ENCODE data around the gene ACOT11. TPM values are rescaled to one million over a fixed set of nuclear protein-coding genes. Genes with fewer than 3 reads are reported as not detected.

ACOT11 gene
- polyA plus RNA-seq, 6 donors from 2014 or later = not detected

DNA sequence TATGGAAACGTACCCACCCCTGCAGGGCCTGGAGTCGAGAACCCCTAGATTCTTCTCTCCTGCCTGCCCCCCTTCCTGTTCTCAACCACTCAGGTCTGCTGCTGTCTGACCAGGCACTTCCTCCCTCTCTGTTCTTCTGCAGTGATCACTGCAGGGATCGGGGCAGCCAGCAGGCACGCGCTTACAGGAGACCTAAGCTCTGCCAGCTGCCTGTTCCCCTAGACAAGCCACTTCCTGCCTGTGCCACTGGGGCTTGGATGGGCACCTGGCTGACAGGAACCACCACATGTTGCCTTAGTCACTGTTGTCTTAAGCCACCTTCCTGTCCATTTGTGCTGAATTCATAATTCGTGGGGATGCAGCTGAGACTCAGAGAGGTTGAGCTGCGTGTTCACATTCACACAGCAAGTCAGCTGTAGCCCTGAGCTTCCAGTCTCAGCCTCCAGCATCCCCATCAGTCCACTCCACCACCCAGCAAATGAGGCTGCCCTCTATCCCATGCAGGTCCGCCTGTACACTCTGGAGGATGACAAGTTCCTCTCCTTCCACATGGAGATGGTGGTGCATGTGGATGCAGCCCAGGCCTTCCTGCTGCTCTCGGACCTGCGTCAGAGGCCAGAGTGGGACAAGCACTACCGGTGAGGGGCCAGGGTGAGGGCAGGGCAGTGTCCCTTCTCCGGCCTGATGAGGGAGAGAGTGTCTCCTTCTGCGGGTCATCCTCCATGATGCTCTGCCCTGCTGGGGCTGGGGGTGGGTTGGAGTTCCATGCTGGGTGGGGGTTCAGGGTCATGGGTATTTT, 56.7 kb downstream of the ACOT11 start:
- Mint-ChIP-seq H3K4me1 (peaks cover 7 to 13% (median 8%) of the 10 kb centered on the region in 3 donors), H3K9me3 (no peaks in the 10 kb centered on the region), H3K27ac (peak overlapping the region in 2 of 6 donors; percentile 21 to 45), H3K36me3 (no peaks in the 10 kb centered on the region), H3K27me3 (peaks cover 0 to 6% (median 0%) of the 10 kb centered on the region in 3 donors), H3K4me3 (no peak overlapping the region)
- no peak for DNase-seq
- no peak for ATAC-seq (ENCODE audit: low read depth in 2 of 2)

DNA sequence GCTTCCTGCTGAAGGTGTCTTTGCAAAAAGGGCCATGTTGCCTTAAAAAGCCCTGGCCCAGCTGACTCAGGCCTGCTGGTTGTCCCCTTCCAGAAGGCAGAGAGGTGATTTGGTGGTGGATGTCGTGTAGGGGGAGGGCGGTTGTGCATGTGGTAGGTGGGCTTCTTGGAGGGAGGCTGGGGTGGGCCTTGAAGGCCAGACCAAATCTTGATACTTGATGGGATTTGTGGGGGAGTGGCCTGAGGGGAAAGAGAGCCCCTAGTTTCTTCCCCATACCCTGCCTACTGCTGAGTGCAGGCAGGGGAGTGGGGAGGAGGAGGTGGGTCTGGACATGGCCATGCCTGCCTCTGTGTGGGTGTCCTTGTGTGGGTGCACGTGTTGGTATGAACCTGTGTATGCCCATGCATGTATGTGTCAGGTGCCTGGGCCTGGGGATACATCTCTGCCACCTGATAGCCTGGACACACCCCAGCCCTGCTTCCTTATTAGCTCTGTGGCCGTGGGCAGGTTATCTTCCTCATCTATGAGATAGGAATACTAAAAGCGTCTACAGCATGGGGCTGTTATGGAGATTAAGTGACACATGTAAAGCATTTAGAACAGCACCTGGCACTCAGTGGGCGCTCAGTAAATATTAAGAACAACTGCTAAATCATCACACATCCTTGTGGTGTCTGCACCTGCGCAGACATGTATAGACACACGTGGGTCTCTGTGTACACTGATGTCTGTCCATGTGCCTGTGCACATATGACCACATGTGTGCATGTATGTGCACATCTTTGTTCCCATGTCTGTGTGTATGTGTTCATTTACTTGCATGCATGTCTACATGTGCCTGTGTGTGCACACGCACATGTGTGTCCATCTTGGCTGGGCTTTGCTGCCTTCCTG, 58.3 kb downstream of the ACOT11 start:
- Mint-ChIP-seq H3K27me3 (peaks cover 0 to 6% (median 0%) of the 10 kb centered on the region in 3 donors), H3K4me1 (peaks cover 7 to 13% (median 8%) of the 10 kb centered on the region in 3 donors), H3K4me3 (no peak overlapping the region), H3K9me3 (no peaks in the 10 kb centered on the region), H3K36me3 (no peaks in the 10 kb centered on the region), H3K27ac (peak overlapping the region in 1 of 6 donors; percentile 57)
- no peak for DNase-seq
- ATAC-seq (ENCODE audit: low read depth in 2 of 2) = no peak

DNA sequence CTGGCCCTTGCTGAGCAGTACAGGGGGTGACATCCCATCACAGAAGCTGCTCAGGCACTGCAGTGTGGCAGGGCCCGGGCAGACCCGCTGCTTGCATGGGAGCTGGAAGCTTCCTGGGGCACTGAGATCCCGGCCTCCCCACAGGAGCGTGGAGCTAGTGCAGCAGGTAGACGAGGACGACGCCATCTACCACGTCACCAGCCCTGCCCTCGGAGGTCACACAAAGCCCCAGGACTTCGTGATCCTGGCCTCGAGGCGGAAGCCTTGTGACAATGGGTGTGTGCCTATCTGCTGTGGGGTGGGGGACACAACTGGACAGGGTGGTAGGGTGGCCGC, 58.9 kb downstream of the ACOT11 start:
- Mint-ChIP-seq H3K27ac (no peak overlapping the region), H3K4me3 (no peak overlapping the region), H3K9me3 (no peaks in the 10 kb centered on the region), H3K4me1 (peaks cover 7 to 13% (median 8%) of the 10 kb centered on the region in 3 donors), H3K27me3 (peaks cover 0 to 6% (median 0%) of the 10 kb centered on the region in 3 donors), H3K36me3 (no peaks in the 10 kb centered on the region)
- DNase-seq = no peak
- no peak for ATAC-seq (ENCODE audit: low read depth in 2 of 2)

DNA sequence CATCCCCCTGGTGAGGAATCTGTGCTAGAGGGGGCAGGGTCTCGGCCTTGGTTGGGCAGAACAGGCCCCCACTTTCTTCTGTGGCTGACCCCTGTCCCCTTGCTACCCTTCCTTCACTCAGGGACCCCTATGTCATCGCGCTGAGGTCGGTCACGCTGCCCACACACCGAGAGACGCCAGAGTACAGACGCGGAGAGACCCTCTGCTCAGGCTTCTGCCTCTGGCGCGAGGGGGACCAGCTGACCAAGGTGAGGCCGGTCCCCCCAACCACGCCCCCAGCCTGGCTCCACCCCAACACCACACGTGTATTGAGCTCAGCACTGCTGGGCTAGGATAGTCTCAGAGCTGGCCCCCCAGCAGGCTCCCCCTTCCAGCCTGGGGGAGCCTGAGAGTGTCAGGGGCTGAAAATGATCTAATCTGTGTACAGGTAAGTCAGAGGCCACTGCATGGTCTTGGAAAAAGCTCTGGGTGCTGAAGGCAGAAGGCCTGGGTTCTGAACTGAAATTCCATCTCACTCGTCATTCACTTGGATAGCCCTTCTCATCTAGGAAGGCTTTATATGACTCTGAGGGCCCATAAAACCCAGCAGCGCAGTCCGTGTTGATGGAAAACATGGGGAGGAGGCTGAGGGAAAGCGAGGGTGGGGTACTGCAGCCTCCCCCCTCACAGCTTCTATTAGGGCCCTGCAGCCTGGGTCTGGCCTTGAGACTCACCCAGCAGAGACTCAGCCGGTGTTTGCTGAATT, 60.0 kb downstream of the ACOT11 start:
- H3K36me3 Mint-ChIP-seq = no peaks in the 10 kb centered on the region
- no peak overlapping the region for H3K4me3 Mint-ChIP-seq
- no peak for ATAC-seq (ENCODE audit: low read depth in 2 of 2)
- no peaks in the 10 kb centered on the region for H3K9me3 Mint-ChIP-seq
- H3K27me3 Mint-ChIP-seq = peaks cover 0 to 6% (median 0%) of the 10 kb centered on the region in 3 donors
- no peak for DNase-seq
- H3K27ac Mint-ChIP-seq = peak overlapping the region in 1 of 6 donors; percentile 66
- H3K4me1 Mint-ChIP-seq = peaks cover 7 to 13% (median 8%) of the 10 kb centered on the region in 3 donors

DNA sequence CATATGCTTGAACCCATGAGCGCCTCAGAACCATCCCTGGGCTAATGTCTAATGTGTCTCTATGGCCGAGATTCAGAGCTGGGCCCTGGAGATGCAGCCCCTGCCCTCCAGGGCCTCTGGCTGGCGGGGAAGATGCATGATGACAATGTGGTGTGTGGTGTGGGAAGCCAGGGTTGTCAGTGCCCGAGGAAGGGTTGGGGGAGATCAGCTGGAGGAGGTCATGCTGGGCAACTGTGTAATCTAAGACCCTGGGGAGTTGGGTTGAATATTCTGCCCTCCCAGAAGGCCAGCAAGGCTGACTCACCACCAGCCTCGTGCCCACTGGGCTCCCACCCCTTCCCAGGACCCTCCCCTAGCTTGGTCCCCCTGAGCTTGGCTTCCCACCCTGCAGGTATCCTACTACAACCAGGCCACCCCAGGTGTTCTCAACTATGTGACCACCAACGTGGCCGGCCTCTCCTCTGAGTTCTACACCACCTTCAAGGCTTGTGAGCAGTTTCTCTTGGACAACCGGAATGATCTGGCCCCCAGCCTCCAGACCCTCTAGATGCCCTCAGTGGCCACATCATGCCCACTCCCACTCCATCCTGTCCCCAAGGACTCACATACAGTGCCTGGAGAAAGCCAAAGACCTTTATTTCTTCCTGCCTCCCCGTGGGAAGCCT, 60.7 kb downstream of the ACOT11 start:
- Mint-ChIP-seq H3K36me3 (no peaks in the 10 kb centered on the region), H3K9me3 (no peaks in the 10 kb centered on the region), H3K27me3 (peaks cover 0 to 6% (median 0%) of the 10 kb centered on the region in 3 donors), H3K4me1 (peaks cover 7 to 13% (median 8%) of the 10 kb centered on the region in 3 donors), H3K4me3 (no peak overlapping the region), H3K27ac (no peak overlapping the region)
- ATAC-seq (ENCODE audit: low read depth in 2 of 2) (no peak), DNase-seq (no peak)

DNA sequence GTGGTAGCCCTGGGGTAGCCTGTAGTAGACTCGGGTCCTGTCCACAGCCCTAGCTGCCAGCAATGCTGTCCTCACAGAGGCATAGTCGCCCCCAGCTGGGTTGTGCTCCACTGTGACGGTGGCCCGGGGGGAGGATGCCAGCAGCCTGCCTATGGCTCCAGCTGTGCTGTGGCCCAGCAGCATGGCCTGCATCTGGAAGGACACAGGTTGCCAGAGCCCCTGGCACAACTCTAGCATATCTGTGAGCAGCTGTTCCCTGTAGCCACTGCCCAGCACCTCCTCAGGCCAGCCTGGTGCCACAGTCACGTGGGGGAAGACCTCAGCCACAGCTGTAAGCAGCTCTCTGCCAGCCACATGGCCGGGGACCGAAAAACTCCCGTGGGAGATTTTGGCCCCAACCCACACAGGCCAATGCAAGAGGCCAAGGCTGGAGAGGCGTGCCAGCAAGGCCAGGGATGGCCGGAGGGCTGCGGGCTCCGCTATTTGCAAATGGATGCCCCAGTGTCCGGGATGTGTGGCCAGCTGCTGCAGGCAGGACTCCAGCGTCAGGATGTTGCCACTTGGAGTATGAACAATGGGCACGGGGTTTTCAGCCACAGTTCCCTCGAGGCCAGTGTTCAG, 61.4 kb downstream of the ACOT11 start:
- H3K36me3 Mint-ChIP-seq = no peaks in the 10 kb centered on the region
- H3K9me3 Mint-ChIP-seq = no peaks in the 10 kb centered on the region
- no peak overlapping the region for H3K27ac Mint-ChIP-seq

DNA sequence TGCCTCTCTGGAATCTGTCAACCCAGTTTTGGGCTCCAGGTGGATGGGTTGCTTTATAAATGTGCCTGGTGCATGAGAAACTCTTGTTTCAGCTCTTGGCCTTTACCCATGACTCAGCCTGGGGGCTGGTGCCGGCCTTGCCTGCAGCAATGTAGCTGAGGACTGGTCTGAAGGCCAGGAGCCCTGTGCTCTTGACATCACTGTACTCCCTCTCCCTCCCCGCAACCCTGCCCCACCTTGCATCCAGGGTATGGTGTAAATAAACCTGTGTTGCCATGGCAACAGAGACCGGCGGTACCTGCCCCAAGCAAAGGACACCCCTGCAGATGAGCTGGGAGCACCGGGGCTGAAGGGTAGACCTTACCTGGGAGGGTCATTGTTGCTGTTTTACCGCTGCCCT, 62.0 kb downstream of the ACOT11 start:
- no peak overlapping the region for H3K4me3 Mint-ChIP-seq
- H3K27me3 Mint-ChIP-seq = peaks cover 0 to 2% (median 0%) of the 10 kb centered on the region in 3 donors
- no peaks in the 10 kb centered on the region for H3K9me3 Mint-ChIP-seq
- H3K4me1 Mint-ChIP-seq = peaks cover 0 to 4% (median 0%) of the 10 kb centered on the region in 3 donors
- no peak for DNase-seq
- H3K27ac Mint-ChIP-seq = no peak overlapping the region
- no peaks in the 10 kb centered on the region for H3K36me3 Mint-ChIP-seq
- ATAC-seq (ENCODE audit: low read depth in 2 of 2) = no peak

More for the DNA sequence above, 61.4 kb downstream of the ACOT11 start:
- H3K27me3 Mint-ChIP-seq = peaks cover 0 to 6% (median 0%) of the 10 kb centered on the region in 3 donors
- DNase-seq (no peak), ATAC-seq (ENCODE audit: low read depth in 2 of 2) (no peak)
- peaks cover 5 to 10% (median 6%) of the 10 kb centered on the region in 3 donors for H3K4me1 Mint-ChIP-seq
- no peak overlapping the region for H3K4me3 Mint-ChIP-seq

DNA sequence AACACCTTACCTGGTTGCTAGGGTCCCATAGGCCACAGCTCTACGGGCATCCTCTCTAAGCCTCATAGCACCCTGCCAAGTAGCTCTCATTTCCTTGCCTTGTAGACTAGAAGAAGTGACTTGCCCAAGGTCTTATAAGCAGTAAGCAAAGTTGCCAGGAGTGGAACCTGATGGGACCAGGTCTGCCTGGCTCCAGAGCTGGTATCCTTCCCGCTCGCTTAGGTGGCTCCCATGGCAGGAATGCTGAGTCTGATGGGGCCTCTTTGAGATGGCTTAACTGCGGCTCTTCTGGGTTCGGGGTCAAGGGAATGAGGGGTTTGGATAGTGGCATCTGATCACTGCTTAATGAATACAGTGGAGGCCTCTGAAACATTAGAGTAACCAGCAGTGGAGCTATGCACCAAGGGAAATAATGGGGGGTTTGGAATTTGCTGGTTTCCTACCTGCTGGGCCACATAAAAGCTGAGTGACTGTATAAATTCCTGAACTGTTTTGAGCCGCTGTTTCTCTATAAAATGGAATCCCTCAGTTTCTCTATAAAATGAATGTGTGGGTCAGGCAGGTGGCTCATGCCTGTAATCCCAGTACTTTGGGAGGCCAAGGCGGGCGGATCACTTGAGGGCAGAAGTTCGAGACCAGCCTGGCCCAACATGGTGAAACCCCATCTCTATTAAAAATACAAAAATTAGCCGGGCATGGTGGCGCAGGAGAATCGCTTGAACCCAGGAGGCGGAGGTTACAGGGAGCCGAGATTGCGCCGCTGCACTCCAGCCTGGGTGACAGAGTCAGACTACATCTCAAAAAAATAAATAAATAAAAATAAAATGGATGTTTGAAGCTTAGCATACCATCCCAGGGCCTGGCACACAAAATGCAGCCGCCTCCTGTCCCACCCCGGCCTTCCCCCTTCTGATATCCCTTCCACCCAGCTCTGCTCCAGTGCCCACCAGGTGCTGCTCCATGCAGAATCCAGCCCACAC, 62.9 kb downstream of the ACOT11 start:
- no peak for ATAC-seq (ENCODE audit: low read depth in 2 of 2)
- no peak for DNase-seq
- H3K27ac Mint-ChIP-seq = peak overlapping the region in 1 of 6 donors; percentile 20
- H3K36me3 Mint-ChIP-seq = no peaks in the 10 kb centered on the region
- no peaks in the 10 kb centered on the region for H3K9me3 Mint-ChIP-seq
- H3K4me3 Mint-ChIP-seq = no peak overlapping the region
- no peaks in the 10 kb centered on the region for H3K4me1 Mint-ChIP-seq
- no peaks in the 10 kb centered on the region for H3K27me3 Mint-ChIP-seq

DNA sequence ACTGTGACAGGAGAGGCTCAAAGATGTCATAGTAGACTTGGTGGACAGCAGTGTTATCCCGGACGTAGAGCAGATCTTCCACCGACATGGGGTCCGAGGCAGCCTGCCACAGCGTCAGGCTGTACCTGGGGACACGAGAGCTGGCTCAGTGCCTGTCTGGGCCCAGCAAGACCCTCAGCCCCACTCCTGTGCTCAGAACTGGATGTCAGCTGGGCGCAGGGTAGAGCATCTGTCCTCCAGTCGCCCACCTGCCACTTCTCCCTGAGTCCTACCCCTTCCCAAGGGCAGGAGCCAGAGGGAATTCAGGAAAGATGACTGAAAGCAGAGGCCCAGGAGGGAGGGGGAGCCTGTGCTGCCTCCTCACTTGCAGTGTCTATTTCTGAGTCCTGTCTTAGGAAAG, 63.6 kb downstream of the ACOT11 start:
- no peak overlapping the region for H3K4me3 Mint-ChIP-seq
- H3K27me3 Mint-ChIP-seq = no peaks in the 10 kb centered on the region
- DNase-seq = no peak
- H3K4me1 Mint-ChIP-seq = no peaks in the 10 kb centered on the region
- no peaks in the 10 kb centered on the region for H3K9me3 Mint-ChIP-seq
- peak overlapping the region in 1 of 6 donors; percentile 20 for H3K27ac Mint-ChIP-seq
- no peak for ATAC-seq (ENCODE audit: low read depth in 2 of 2)
- H3K36me3 Mint-ChIP-seq = no peaks in the 10 kb centered on the region

DNA sequence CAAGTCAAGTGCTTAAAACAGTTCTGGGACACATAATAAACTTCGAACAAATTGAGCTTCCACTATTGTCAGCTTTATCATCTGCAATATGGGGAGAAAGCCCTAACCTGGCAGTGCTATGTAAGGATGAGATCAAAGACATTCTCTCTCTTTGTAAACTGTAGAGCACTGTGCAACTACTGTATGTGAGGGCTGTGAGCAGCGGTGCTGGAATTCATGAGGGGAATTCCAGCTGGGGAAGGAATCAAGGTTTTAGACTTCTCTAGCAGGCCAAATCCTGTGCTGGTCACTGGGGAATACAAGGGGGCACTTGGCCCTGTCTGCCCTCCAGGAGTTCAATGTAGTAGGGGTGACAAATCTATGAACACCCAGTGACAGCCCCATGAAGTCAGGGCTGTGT, 66.0 kb downstream of the ACOT11 start:
- Mint-ChIP-seq H3K27me3 (no peaks in the 10 kb centered on the region), H3K27ac (peak overlapping the region in 1 of 6 donors; percentile 41), H3K4me3 (no peak overlapping the region), H3K9me3 (no peaks in the 10 kb centered on the region), H3K36me3 (no peaks in the 10 kb centered on the region), H3K4me1 (no peaks in the 10 kb centered on the region)
- DNase-seq (no peak), ATAC-seq (ENCODE audit: low read depth in 2 of 2) (no peak)

DNA sequence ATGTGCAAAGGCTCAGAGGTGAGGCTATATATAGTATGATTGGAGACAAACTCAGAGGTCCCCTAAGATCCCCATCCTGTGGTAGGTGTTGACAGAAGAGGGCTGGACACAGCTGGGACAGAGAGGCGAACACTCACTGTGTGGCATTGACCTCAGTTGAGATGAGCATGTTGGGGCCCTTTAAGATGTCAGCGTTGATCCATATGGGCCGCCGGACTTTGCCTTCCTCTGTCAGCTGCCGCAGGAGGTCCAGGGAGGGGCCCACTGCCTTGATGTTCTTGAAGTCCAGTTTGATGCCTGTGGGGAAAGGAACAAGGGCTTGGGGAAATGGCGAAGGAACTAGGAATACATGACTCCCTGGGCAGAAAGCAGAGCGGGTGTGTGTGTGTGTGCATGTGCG, 66.5 kb downstream of the ACOT11 start:
- H3K36me3 Mint-ChIP-seq = no peaks in the 10 kb centered on the region
- no peak for ATAC-seq (ENCODE audit: low read depth in 2 of 2)
- H3K27ac Mint-ChIP-seq = no peak overlapping the region
- DNase-seq = no peak
- H3K27me3 Mint-ChIP-seq = no peaks in the 10 kb centered on the region
- H3K4me1 Mint-ChIP-seq = no peaks in the 10 kb centered on the region
- no peaks in the 10 kb centered on the region for H3K9me3 Mint-ChIP-seq
- no peak overlapping the region for H3K4me3 Mint-ChIP-seq
